Activated naive CD4-positive, alpha-beta T cell treated with Interleukin-2 at 50 U/mL for 16 hours (primary cell): ENCODE measurements around the gene TEX2.
"Not testable (repeated sequence)": the region's sequence is repeated elsewhere in the genome, so short reads cannot be mapped to it uniquely, and the experiment has no call there.

Experiments
- DNase-seq: peaks from one replicate; pipeline ENCODE4 v3.0.0-alpha.2; 2020

The TEX2 gene

GRCh38 chr17:64180089-64181073, 82.7 kb downstream of the TEX2 start:
- no peak for DNase-seq

DNA sequence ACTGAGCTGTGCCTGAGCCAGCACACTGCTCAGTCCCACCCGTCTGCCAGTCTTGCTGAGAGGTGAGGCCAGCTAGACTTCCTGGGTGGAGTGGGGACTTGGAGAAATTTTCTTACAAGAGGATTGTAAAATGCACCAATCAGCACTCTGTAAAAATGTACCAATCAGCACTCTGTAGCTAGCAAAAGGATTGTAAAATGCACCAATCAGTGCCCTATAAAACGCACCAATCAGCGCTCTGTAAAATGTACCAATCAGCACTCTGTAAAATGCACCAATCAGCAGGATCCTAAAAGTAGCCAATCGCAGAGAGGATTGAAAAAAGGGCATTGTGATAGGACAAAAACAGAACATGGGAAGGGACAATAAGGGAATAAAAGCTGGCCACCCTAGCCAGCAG, 84.0 kb downstream of the TEX2 start:
- not testable (repeated sequence) for DNase-seq

DNA sequence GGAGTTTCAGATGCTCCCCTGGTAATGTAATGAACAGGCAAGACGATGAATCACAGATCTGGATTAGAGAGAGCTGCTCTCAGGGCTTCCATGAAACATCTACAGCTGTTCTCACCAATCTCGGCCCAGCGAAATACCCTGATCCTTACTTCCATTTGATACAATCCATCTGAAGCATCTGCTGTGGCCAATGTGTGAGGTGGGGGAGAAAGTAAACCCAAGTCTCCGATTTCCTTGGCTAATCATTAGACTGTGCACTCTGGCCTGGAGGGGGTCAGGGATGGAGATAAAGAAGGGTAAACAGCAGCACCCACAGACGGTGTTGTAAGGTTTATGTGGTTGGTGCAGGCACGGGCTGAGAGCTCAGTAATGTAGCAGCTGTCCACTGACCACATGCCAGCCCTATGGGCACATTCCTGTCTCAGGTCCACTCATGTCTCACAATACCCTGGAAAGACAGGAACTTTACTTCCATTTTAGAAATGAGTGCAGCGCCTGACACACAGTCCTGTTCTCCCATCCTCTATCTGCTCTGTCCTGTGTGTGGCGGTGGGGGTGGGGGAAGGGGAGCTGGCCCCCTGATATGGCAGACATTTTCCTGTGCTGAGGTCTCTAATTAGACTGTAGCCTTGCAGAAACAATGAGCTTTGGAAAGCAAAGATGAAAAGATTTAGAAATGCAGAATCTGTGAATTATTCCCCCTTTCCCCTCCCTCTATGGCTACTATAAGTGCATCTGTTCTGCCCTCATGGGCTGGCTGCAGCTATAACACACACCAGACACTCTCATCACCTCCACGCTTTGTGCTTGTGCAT, 84.8 kb downstream of the TEX2 start:
- no peak for DNase-seq

DNA sequence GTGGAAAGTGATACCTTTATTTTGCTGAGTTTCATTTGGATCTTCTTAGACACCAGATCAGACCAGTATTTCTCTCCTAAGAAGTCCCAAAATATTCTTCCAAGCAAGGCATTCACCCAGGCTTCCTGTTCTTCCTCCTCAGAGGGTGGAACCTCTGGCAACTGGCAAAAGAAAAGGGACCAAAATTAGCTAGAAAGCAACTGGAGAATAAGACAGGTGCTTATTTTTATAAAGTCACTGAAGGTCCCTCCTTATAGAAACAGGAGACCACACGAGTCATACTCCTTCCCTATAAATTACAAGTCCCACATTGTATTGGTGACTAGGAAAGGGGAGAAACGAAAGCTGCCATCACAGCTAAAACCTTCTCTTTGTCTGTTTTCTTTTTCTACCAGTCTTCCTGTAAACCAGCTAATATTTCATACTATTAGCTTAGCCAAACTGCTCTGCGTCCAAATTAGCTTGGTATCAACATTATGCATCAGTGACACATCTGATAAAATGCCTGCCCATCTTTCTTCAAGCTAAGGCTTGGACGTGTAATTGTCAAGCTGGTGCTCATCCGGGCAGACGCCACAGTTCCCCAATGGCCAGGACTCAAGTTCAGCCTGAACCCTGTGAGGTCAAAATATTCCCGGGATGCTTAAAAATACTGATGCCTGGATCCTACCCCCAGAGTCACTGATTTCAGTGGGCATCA, 85.6 kb downstream of the TEX2 start:
- no peak for DNase-seq

- no peak for DNase-seq
These were observed 86.5 kb downstream of the TEX2 start for GRCh38 chr17:64176556-64176955.

GRCh38 chr17:64174686-64175456, 88.2 kb downstream of the TEX2 start:
- no peak for DNase-seq

DNA sequence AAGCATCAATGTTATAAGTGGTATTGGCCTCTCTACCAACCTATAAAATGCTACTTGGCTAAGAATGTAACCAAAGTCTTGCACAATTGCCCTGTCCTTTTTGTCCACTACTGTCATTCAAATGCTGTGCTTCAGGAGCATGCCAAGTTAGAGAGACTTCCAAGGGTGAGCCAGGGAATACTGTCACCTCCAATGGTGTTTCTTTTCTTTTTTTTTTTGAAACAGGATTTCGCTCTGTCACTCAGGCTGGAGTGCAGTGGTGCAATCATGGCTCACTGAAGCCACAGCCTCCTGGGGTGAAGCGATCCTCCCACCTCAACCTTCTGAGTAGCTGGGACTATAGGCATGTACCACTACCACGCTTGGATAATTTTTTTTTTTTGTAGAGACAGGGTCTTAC, 89.4 kb downstream of the TEX2 start:
- DNase-seq = no peak

- DNase-seq = no peak
These were observed 90.5 kb downstream of the TEX2 start for GRCh38 chr17:64172510-64172909.

- DNase-seq = no peak
These were observed 92.0 kb downstream of the TEX2 start for GRCh38 chr17:64171041-64171440.

- DNase-seq = no peak
These were observed 92.8 kb downstream of the TEX2 start for GRCh38 chr17:64170286-64170685.

DNA sequence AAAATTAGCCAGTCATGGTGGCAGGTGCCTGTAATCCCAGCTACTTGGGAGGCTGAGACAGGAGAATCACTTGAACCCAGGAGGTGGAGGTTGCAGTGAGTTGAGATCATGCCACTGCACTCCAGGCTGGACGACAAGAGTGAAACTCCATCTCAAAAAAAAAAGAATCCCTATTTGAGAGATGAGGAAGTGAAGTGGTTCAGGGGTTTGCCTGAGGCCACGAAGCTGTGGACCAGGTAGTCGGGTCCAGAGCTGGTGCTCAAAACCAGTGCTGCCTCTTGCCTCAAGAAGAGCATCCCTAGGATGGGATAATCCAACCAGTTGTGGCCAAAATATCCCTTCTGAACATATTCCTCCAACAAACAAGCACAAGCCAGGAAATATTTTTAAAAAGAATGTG, 95.4 kb downstream of the TEX2 start:
- DNase-seq = not testable (repeated sequence)

DNA sequence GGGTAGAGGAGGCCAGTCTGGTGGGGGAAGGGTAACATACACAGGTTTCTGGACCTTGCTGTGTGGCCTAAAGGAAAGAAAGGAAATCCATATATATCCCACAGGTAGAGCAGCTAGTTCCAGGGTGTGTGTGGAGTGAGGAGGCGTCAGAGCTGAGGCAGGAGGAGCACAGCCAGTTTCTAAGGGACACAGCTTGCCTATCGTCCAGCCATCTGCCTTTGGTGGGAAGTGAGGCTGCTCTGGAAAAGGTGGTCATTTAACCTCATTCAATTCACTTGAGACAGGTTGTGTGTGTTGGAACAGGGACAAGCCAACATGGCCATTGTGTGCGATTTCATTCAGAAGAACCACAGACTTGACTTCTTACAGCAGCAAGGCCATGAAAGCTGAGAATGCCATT, 96.2 kb downstream of the TEX2 start:
- DNase-seq = no peak

DNA sequence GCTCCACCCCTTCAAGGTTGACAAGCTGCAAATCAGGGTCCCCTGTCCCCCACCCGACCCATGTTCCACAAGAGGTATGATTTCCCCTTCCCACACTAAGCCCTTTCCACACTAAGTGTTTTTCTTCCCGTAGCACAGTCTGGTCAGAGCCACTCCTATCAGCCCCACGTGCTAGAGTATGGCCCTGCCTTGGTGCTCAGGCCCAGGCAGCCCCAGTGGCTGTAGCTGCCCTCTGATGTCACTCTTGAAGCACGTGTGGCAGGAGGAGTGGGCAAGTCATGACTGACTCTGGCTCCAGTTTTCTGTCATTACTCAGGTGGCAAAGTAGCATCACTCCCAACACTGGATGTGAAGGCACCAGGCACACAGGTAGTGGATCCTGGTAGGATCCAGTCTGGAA, 97.7 kb downstream of the TEX2 start:
- DNase-seq = no peak

DNA sequence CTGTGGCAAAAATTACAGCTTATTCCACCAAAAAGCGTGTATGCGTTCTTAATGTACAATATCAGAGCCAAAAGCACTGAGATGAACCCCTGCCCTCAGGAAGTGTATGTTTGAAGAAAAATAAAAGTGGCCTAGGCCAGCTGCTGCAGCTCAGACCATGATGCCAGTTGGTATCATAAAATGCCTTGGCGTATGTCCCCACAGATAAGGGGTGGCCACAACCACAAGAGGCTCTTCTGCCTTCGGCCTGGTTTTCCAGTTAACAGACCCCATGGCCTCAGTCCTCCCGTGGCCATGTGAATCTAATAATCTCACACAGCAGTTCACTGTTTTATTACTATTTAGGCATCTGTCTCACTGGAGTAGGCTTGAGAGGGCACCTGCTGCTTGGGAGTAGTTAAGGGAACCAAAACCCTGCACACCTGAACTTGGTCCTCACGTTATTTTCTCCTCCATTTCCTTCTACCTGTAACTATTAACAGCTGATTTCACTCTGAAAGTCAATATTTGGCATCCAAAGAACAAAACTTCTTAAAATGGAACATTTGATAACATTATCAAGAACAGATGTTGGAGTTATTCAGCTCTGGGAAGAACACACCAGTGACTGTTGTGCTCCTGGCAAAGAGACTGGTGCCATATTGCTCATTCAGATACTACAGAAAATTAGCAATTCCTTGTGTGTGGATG, 98.3 kb downstream of the TEX2 start:
- DNase-seq = no peak

GRCh38 chr17:64163468-64163867, 99.6 kb downstream of the TEX2 start:
- no peak for DNase-seq

DNA sequence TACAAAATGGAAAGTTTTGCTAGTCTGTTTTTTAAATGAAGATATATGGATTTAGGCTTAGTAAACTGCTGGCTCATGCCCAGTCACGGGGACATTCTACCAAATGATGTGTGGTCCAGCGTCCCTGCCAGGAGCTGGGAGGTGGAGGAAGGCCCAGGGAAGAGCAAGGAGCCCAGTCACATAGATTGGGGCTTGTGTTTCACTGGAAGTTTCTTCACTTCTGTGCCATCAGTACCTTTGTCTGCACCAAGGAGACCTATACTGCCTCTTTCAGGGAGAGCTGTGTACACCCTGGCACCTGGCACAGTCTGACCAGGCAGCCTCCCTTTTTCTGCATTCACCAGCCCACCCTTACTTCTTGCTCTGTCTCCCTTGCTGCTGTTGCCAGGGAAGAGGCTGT, 100.5 kb downstream of the TEX2 start:
- no peak for DNase-seq

DNA sequence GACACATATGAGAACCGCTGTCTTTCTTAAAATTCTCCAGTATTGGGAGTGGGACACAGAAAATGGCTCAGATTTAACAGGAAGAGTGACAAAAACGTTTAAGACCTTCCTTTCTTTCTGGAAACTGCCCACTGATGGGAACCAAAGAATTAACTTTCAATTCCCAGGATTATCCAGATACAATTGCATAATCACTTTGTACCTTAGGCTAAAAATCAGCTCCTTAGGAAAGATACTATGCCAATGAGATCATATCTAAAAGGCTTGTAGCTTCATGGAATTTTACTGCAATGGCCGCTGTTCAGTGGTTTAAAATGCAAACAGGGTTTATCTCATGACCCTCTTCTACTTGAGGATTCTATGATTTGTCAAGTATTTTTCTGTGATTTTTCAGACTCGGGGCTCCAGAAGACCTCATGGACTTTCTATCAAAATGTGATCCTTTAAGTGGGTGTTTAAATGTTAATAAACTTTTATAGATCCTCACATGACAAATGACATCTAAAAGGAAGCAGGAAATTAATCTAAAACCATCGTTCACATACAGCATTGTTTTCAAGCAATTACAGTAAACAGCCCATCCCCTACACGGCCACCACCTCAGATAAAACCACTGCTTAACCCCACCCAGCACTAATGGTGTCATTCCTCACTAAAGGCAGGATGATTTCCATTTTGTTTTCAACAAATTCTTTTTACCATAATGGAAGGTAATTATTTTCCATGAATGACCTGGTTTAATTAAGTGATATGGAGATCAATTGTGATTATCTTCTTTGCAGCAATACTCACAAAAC, 101.5 kb downstream of the TEX2 start:
- no peak for DNase-seq

GRCh38 chr17:64160378-64160777, 102.7 kb downstream of the TEX2 start:
- DNase-seq = no peak

GRCh38 chr17:64158831-64159590, 104.0 kb downstream of the TEX2 start:
- DNase-seq = no peak

- no peak for DNase-seq
These were observed 104.7 kb downstream of the TEX2 start for GRCh38 chr17:64158406-64158805.
